Mucosa of rectum (tissue), 2 donors: Measurements from ENCODE around the gene DNAL1.

Source experiments
- H3K27ac ChIP-seq, 2 donors: one replicate each; pipeline ENCODE4 v1.7.0; 2013; ENCODE audit warnings: inconsistent platforms in 2 of 2, low read depth in 2 of 2, low read length in 2 of 2
- H3K27me3 ChIP-seq, 2 donors: one replicate each; pipeline ENCODE4 v1.7.0; 2013; ENCODE audit warnings: low read length in 2 of 2; ENCODE audit not compliant: control insufficient read depth in 2 of 2, insufficient read depth in 2 of 2
- H3K36me3 ChIP-seq, 2 donors: one replicate each; pipeline ENCODE4 v1.7.0; 2013; ENCODE audit warnings: low read length in 2 of 2; ENCODE audit not compliant: control insufficient read depth in 2 of 2, insufficient read depth in 2 of 2
- H3K4me1 ChIP-seq, 2 donors: one replicate each; pipeline ENCODE4 v1.7.0; 2013; ENCODE audit warnings: low read length in 2 of 2, mild to moderate bottlenecking in 1 of 2; ENCODE audit not compliant: control insufficient read depth in 2 of 2, insufficient read depth in 2 of 2
- H3K4me3 ChIP-seq, 2 donors: one replicate each; pipeline ENCODE4 v1.7.0; 2013; ENCODE audit warnings: low read length in 2 of 2
- H3K9ac ChIP-seq, 2 donors: one replicate each; pipeline ENCODE4 v1.7.0; 2013; ENCODE audit warnings: low read length in 2 of 2, low read depth in 1 of 2, mild to moderate bottlenecking in 1 of 2
- H3K9me3 ChIP-seq, 2 donors: one replicate each; pipeline ENCODE4 v1.7.0; 2013; ENCODE audit warnings: low read length in 2 of 2; ENCODE audit not compliant: control insufficient read depth in 2 of 2
- donor health status: healthy.
- donor health status: Normal muscosa, but diverticular disease.

DNAL1 gene

GRCh38 chr14:73747379-73748211 is 102.8 kb downstream of the DNAL1 start:
- H3K4me1 ChIP-seq, result peaks cover 88 to 94% of the 10 kb centered on the region in 2 donors
- no peak overlapping the region for H3K9ac ChIP-seq
- peak overlapping the region; percentile 40 to 98 for H3K27ac ChIP-seq
- no peak overlapping the region for H3K4me3 ChIP-seq
- no peaks in the 10 kb centered on the region for H3K27me3 ChIP-seq
- H3K9me3 ChIP-seq, result no peaks in the 10 kb centered on the region
- H3K36me3 ChIP-seq, result no peaks in the 10 kb centered on the region

GRCh38 chr14:73748858-73749357 is 104.1 kb downstream of the DNAL1 start:
- Histone ChIP-seq H3K27me3 (no peaks in the 10 kb centered on the region), H3K4me3 (no peak overlapping the region), H3K9ac (peak overlapping the region; percentile 16 to 24), H3K4me1 (peaks cover 88 to 94% of the 10 kb centered on the region in 2 donors), H3K36me3 (no peaks in the 10 kb centered on the region), H3K9me3 (no peaks in the 10 kb centered on the region), H3K27ac (peak overlapping the region; percentile 71 to 96)

GRCh38 chr14:73749706-73750530 is 105.1 kb downstream of the DNAL1 start:
- no peaks in the 10 kb centered on the region for H3K9me3 ChIP-seq
- peak overlapping the region; percentile 94 to 96 for H3K27ac ChIP-seq
- H3K4me1 ChIP-seq, result peaks cover 88 to 94% of the 10 kb centered on the region in 2 donors
- no peaks in the 10 kb centered on the region for H3K36me3 ChIP-seq
- H3K9ac ChIP-seq, result peak overlapping the region; percentile 20 to 32
- H3K27me3 ChIP-seq, result no peaks in the 10 kb centered on the region
- no peak overlapping the region for H3K4me3 ChIP-seq

- H3K4me1 ChIP-seq, result peaks cover 88 to 94% of the 10 kb centered on the region in 2 donors
- no peaks in the 10 kb centered on the region for H3K27me3 ChIP-seq
- H3K9me3 ChIP-seq, result no peaks in the 10 kb centered on the region
- H3K36me3 ChIP-seq, result no peaks in the 10 kb centered on the region
- no peak overlapping the region for H3K9ac ChIP-seq
- no peak overlapping the region for H3K4me3 ChIP-seq
- H3K27ac ChIP-seq, result peak overlapping the region; percentile 94 to 96
Observed at GRCh38 chr14:73750531-73750901, 105.7 kb downstream of the DNAL1 start.

GRCh38 chr14:73751157-73751691 is 106.4 kb downstream of the DNAL1 start:
- Histone ChIP-seq H3K9ac (peak overlapping the region; percentile 1 to 91), H3K4me3 (peak overlapping the region; percentile 4 to 25), H3K36me3 (no peaks in the 10 kb centered on the region), H3K9me3 (no peaks in the 10 kb centered on the region), H3K27me3 (no peaks in the 10 kb centered on the region), H3K4me1 (peaks cover 88 to 94% of the 10 kb centered on the region in 2 donors), H3K27ac (peak overlapping the region; percentile 94 to 96)

GRCh38 chr14:73752297-73752992 is 107.7 kb downstream of the DNAL1 start:
- H3K4me1 ChIP-seq, result peaks cover 88 to 94% of the 10 kb centered on the region in 2 donors
- no peaks in the 10 kb centered on the region for H3K9me3 ChIP-seq
- H3K27ac ChIP-seq, result peak overlapping the region; percentile 94 to 96
- no peaks in the 10 kb centered on the region for H3K27me3 ChIP-seq
- H3K9ac ChIP-seq, result peak overlapping the region; percentile 82 to 91
- peak overlapping the region; percentile 6 to 51 for H3K4me3 ChIP-seq
- no peaks in the 10 kb centered on the region for H3K36me3 ChIP-seq
